ENCODE measurements around the gene CES1. TPM values are rescaled to one million over a fixed set of nuclear protein-coding genes. Genes with fewer than 3 reads are reported as not detected.
"Not testable (repeated sequence)": the region's sequence is repeated elsewhere in the genome, so short reads cannot be mapped to it uniquely, and the experiment has no call there.

The CES1 gene
- total and polyA plus RNA-seq, 4 donors = 1.0 to 7.5 (median 5.9) TPM; not detected in 1

GRCh38 chr16:55780095-55780407 is 52.8 kb downstream of the CES1 start:
- H3K36me3 ChIP-seq (ENCODE audit: control insufficient read depth, insufficient read depth, low read length); H3K4me3 ChIP-seq (ENCODE audit: low read depth, low read length); H3K4me1 ChIP-seq (ENCODE audit: control insufficient read depth, insufficient read depth, low read length); H3K27me3 ChIP-seq (ENCODE audit: control insufficient read depth, insufficient read depth, low read length); H3K27ac ChIP-seq (ENCODE audit: low read depth, low read length); H3K9me3 ChIP-seq (ENCODE audit: control insufficient read depth, insufficient read depth, low read length); DNase-seq (ENCODE audit: low read depth in 4 of 6, low spot score in 6 of 6): not testable (repeated sequence)
- 72% methylated on average over 2 of the region's 4 CpGs for WGBS (ENCODE audit: insufficient coverage)

GRCh38 chr16:55779402-55780094 is 53.3 kb downstream of the CES1 start:
- H3K9me3 ChIP-seq (ENCODE audit: control insufficient read depth, insufficient read depth, low read length) = no peaks in the 10 kb centered on the region
- H3K4me3 ChIP-seq (ENCODE audit: low read depth, low read length) = no peak overlapping the region
- H3K27ac ChIP-seq (ENCODE audit: low read depth, low read length) = no peak overlapping the region
- H3K36me3 ChIP-seq (ENCODE audit: control insufficient read depth, insufficient read depth, low read length) = no peaks in the 10 kb centered on the region
- WGBS (ENCODE audit: insufficient coverage) = 88% methylated on average over 6 of the region's 7 CpGs
- H3K27me3 ChIP-seq (ENCODE audit: control insufficient read depth, insufficient read depth, low read length) = no peaks in the 10 kb centered on the region
- no peaks in the 10 kb centered on the region for H3K4me1 ChIP-seq (ENCODE audit: control insufficient read depth, insufficient read depth, low read length)
- DNase-seq (ENCODE audit: low read depth in 4 of 6, low spot score in 6 of 6) = no peak

GRCh38 chr16:55778757-55779156 is 54.1 kb downstream of the CES1 start:
- no peaks in the 10 kb centered on the region for H3K9me3 ChIP-seq (ENCODE audit: control insufficient read depth, insufficient read depth, low read length)
- no CpG with 5 or more reads among the region's 2 CpGs for WGBS (ENCODE audit: insufficient coverage)
- no peaks in the 10 kb centered on the region for H3K36me3 ChIP-seq (ENCODE audit: control insufficient read depth, insufficient read depth, low read length)

GRCh38 chr16:55775857-55776256 is 57.0 kb downstream of the CES1 start:
- Histone ChIP-seq H3K4me3 (ENCODE audit: low read depth, low read length) (no peak overlapping the region), H3K9me3 (ENCODE audit: control insufficient read depth, insufficient read depth, low read length) (no peaks in the 10 kb centered on the region), H3K27me3 (ENCODE audit: control insufficient read depth, insufficient read depth, low read length) (no peaks in the 10 kb centered on the region), H3K27ac (ENCODE audit: low read depth, low read length) (no peak overlapping the region), H3K36me3 (ENCODE audit: control insufficient read depth, insufficient read depth, low read length) (no peaks in the 10 kb centered on the region), H3K4me1 (ENCODE audit: control insufficient read depth, insufficient read depth, low read length) (no peaks in the 10 kb centered on the region)
- DNase-seq (ENCODE audit: low read depth in 4 of 6, low spot score in 6 of 6) = no peak
- WGBS (ENCODE audit: insufficient coverage) = 79% methylated on average over 3 of the region's 4 CpGs

More at GRCh38 chr16:55778757-55779156, 54.1 kb downstream of the CES1 start:
- H3K27me3 ChIP-seq (ENCODE audit: control insufficient read depth, insufficient read depth, low read length) = no peaks in the 10 kb centered on the region
- DNase-seq (ENCODE audit: low read depth in 4 of 6, low spot score in 6 of 6) = no peak
- H3K4me1 ChIP-seq (ENCODE audit: control insufficient read depth, insufficient read depth, low read length) = no peaks in the 10 kb centered on the region
- no peak overlapping the region for H3K27ac ChIP-seq (ENCODE audit: low read depth, low read length)
- H3K4me3 ChIP-seq (ENCODE audit: low read depth, low read length) = no peak overlapping the region

GRCh38 chr16:55773859-55774549 is 58.9 kb downstream of the CES1 start:
- no peak overlapping the region for H3K27ac ChIP-seq (ENCODE audit: low read depth, low read length)
- DNase-seq (ENCODE audit: low read depth in 4 of 6, low spot score in 6 of 6) = no peak
- no peaks in the 10 kb centered on the region for H3K4me1 ChIP-seq (ENCODE audit: control insufficient read depth, insufficient read depth, low read length)
- WGBS (ENCODE audit: insufficient coverage) = 79% methylated on average over 11 of the region's 14 CpGs
- no peaks in the 10 kb centered on the region for H3K9me3 ChIP-seq (ENCODE audit: control insufficient read depth, insufficient read depth, low read length)
- H3K36me3 ChIP-seq (ENCODE audit: control insufficient read depth, insufficient read depth, low read length) = no peaks in the 10 kb centered on the region
- H3K27me3 ChIP-seq (ENCODE audit: control insufficient read depth, insufficient read depth, low read length) = no peaks in the 10 kb centered on the region
- H3K4me3 ChIP-seq (ENCODE audit: low read depth, low read length) = no peak overlapping the region

GRCh38 chr16:55765161-55765560 is 67.7 kb downstream of the CES1 start:
- Histone ChIP-seq H3K9me3 (ENCODE audit: control insufficient read depth, insufficient read depth, low read length) (no peaks in the 10 kb centered on the region), H3K27me3 (ENCODE audit: control insufficient read depth, insufficient read depth, low read length) (no peaks in the 10 kb centered on the region), H3K36me3 (ENCODE audit: control insufficient read depth, insufficient read depth, low read length) (no peaks in the 10 kb centered on the region), H3K4me3 (ENCODE audit: low read depth, low read length) (no peak overlapping the region), H3K27ac (ENCODE audit: low read depth, low read length) (no peak overlapping the region), H3K4me1 (ENCODE audit: control insufficient read depth, insufficient read depth, low read length) (peaks cover 7% of the 10 kb centered on the region)
- no peak for DNase-seq (ENCODE audit: low read depth in 4 of 6, low spot score in 6 of 6)
- WGBS (ENCODE audit: insufficient coverage) = 74% methylated on average over 3 of the region's 3 CpGs

GRCh38 chr16:55760310-55761001 is 72.4 kb downstream of the CES1 start:
- peak in 1 of 6 donors; percentile 11 for DNase-seq (ENCODE audit: low read depth in 4 of 6, low spot score in 6 of 6)
- H3K9me3 ChIP-seq (ENCODE audit: control insufficient read depth, insufficient read depth, low read length) = no peaks in the 10 kb centered on the region
- H3K4me3 ChIP-seq (ENCODE audit: low read depth, low read length) = peak overlapping the region; percentile 19
- H3K27me3 ChIP-seq (ENCODE audit: control insufficient read depth, insufficient read depth, low read length) = no peaks in the 10 kb centered on the region
- H3K27ac ChIP-seq (ENCODE audit: low read depth, low read length) = no peak overlapping the region
- peaks cover 7% of the 10 kb centered on the region for H3K4me1 ChIP-seq (ENCODE audit: control insufficient read depth, insufficient read depth, low read length)
- no peaks in the 10 kb centered on the region for H3K36me3 ChIP-seq (ENCODE audit: control insufficient read depth, insufficient read depth, low read length)
- 10% methylated on average over 30 of the region's 30 CpGs for WGBS (ENCODE audit: insufficient coverage)

- not testable (repeated sequence) for H3K27ac ChIP-seq (ENCODE audit: low read depth, low read length); H3K27me3 ChIP-seq (ENCODE audit: control insufficient read depth, insufficient read depth, low read length); H3K4me3 ChIP-seq (ENCODE audit: low read depth, low read length); H3K9me3 ChIP-seq (ENCODE audit: control insufficient read depth, insufficient read depth, low read length); H3K4me1 ChIP-seq (ENCODE audit: control insufficient read depth, insufficient read depth, low read length); H3K36me3 ChIP-seq (ENCODE audit: control insufficient read depth, insufficient read depth, low read length); DNase-seq (ENCODE audit: low read depth in 4 of 6, low spot score in 6 of 6)
- 49% methylated on average over 2 of the region's 3 CpGs for WGBS (ENCODE audit: insufficient coverage)
Observed at GRCh38 chr16:55759965-55760309, 73.0 kb downstream of the CES1 start.

GRCh38 chr16:55757595-55758527 is 75.0 kb downstream of the CES1 start:
- 68% methylated on average over 5 of the region's 6 CpGs for WGBS (ENCODE audit: insufficient coverage)
- not testable (repeated sequence) for DNase-seq (ENCODE audit: low read depth in 4 of 6, low spot score in 6 of 6); H3K9me3 ChIP-seq (ENCODE audit: control insufficient read depth, insufficient read depth, low read length); H3K4me3 ChIP-seq (ENCODE audit: low read depth, low read length); H3K27me3 ChIP-seq (ENCODE audit: control insufficient read depth, insufficient read depth, low read length); H3K4me1 ChIP-seq (ENCODE audit: control insufficient read depth, insufficient read depth, low read length); H3K27ac ChIP-seq (ENCODE audit: low read depth, low read length); H3K36me3 ChIP-seq (ENCODE audit: control insufficient read depth, insufficient read depth, low read length)
